Astrocyte (in vitro differentiated cells and primary cell): ENCODE measurements around the gene HOXA11. TPM values are rescaled to one million over a fixed set of nuclear protein-coding genes. Genes with fewer than 3 reads are reported as not detected.

ENCODE experiments used
- DNase-seq: peaks from one replicate; pipeline ENCODE4 v3.0.0-alpha.2; 2010; ENCODE audit warnings: low read depth
- FAIRE-seq: peaks from 2 replicates; lab custom pipeline; 2011; peaks lifted over from hg19 to GRCh38; lab: Jason Lieb, UNC
- H2AFZ ChIP-seq: 2 replicates; pipeline ENCODE4 v1.6.0; 2012; ENCODE audit warnings: low read depth, low read length, inconsistent platforms
- H3K27ac ChIP-seq: 2 replicates; pipeline ENCODE4 v1.5.1; 2011; ENCODE audit warnings: low read depth, low read length, inconsistent platforms
- H3K27me3 ChIP-seq: 2 replicates; pipeline ENCODE4 v1.6.0; 2011; ENCODE audit warnings: low read length, inconsistent platforms; ENCODE audit not compliant: insufficient read depth
- H3K36me3 ChIP-seq: 2 replicates; pipeline ENCODE4 v1.5.1; 2011; ENCODE audit warnings: low read length, inconsistent platforms; ENCODE audit not compliant: insufficient read depth
- H3K4me1 ChIP-seq: 2 replicates; pipeline ENCODE4 v1.5.1; 2011; ENCODE audit warnings: low read length, inconsistent platforms; ENCODE audit not compliant: insufficient read depth
- H3K4me2 ChIP-seq: 2 replicates; pipeline ENCODE4 v1.6.0; 2012; ENCODE audit warnings: low read length, inconsistent platforms
- H3K4me3 ChIP-seq: 2 replicates; pipeline ENCODE4 v1.5.1; 2011; ENCODE audit warnings: low read depth, mild to moderate bottlenecking, low read length, inconsistent platforms; ENCODE audit not compliant: insufficient read depth
- H3K79me2 ChIP-seq: 2 replicates; pipeline ENCODE4 v1.6.0; 2012; ENCODE audit warnings: mild to moderate bottlenecking, low read length, inconsistent platforms; ENCODE audit not compliant: insufficient read depth
- H3K9ac ChIP-seq: 2 replicates; pipeline ENCODE4 v1.6.0; 2012; ENCODE audit warnings: mild to moderate bottlenecking, low read length, inconsistent platforms
- H3K9me3 ChIP-seq: 2 replicates; pipeline ENCODE4 v1.5.1; 2012; ENCODE audit warnings: low read depth, mild to moderate bottlenecking, low read length, inconsistent platforms; ENCODE audit not compliant: insufficient read depth
- H4K20me1 ChIP-seq: 2 replicates; pipeline ENCODE4 v1.6.0; 2012; ENCODE audit warnings: low read length, inconsistent platforms; ENCODE audit not compliant: insufficient read depth
- H3K27ac Mint-ChIP-seq: one replicate; pipeline ENCODE4 v1.8.0; 2021; ENCODE audit warnings: mild to moderate bottlenecking, mixed read lengths; ENCODE audit not compliant: unreplicated experiment
- H3K27me3 Mint-ChIP-seq: one replicate; pipeline ENCODE4 v1.8.0; 2021; ENCODE audit warnings: low read depth, mixed read lengths; ENCODE audit not compliant: unreplicated experiment
- H3K36me3 Mint-ChIP-seq: one replicate; pipeline ENCODE4 v1.8.0; 2021; ENCODE audit warnings: low read depth, mixed read lengths; ENCODE audit not compliant: unreplicated experiment
- H3K4me1 Mint-ChIP-seq: one replicate; pipeline ENCODE4 v1.8.0; 2021; ENCODE audit warnings: low read depth, mixed read lengths; ENCODE audit not compliant: unreplicated experiment
- H3K4me3 Mint-ChIP-seq: one replicate; pipeline ENCODE4 v1.8.0; 2021; ENCODE audit warnings: mild to moderate bottlenecking, moderate library complexity, mixed read lengths; ENCODE audit not compliant: unreplicated experiment
- H3K9me3 Mint-ChIP-seq: one replicate; pipeline ENCODE4 v1.8.0; 2021; ENCODE audit warnings: mild to moderate bottlenecking, mixed read lengths; ENCODE audit not compliant: unreplicated experiment
- CTCF ChIP-seq: IDR thresholded peaks from 2 replicates; pipeline ENCODE4 v1.5.1; 2011; ENCODE audit warnings: low read depth, mild to moderate bottlenecking, inconsistent platforms, low read length, moderate library complexity; ENCODE audit not compliant: insufficient read depth
- EZH2 ChIP-seq: IDR thresholded peaks from 2 replicates; pipeline ENCODE4 v1.6.1; 2012; ENCODE audit warnings: mild to moderate bottlenecking, low read length, inconsistent platforms; ENCODE audit not compliant: insufficient read depth
- total RNA-seq: library from RNA; stranded (reverse); gene quantifications from 2 replicates; pipeline ENCODE4 v1.2.1, GENCODE V29; 2021

Gene HOXA11
- total RNA-seq, 1 donor from 2014 or later: not detected

- peaks cover 82% of the 10 kb centered on the region for H3K27me3 Mint-ChIP-seq
- Histone ChIP-seq H3K4me1 (peaks cover 3% of the 10 kb centered on the region), H3K36me3 (no peaks in the 10 kb centered on the region), H4K20me1 (no peaks in the 10 kb centered on the region), H3K27me3 (peaks cover 92% of the 10 kb centered on the region), H3K27ac (no peak overlapping the region), H2AFZ (no peak overlapping the region), H3K9me3 (peaks cover 8% of the 10 kb centered on the region), H3K4me3 (no peak overlapping the region), H3K79me2 (no peaks in the 10 kb centered on the region), H3K9ac (no peak overlapping the region), H3K4me2 (no peak overlapping the region)
- H3K36me3 Mint-ChIP-seq: no peaks in the 10 kb centered on the region
- no peak overlapping the region for H3K27ac Mint-ChIP-seq
- H3K4me3 Mint-ChIP-seq: peak overlapping the region; percentile 30
- FAIRE-seq (no peak), DNase-seq (no peak)
- H3K4me1 Mint-ChIP-seq: no peaks in the 10 kb centered on the region
- H3K9me3 Mint-ChIP-seq: peaks cover 32% of the 10 kb centered on the region
- TF ChIP-seq CTCF (no peak), EZH2 (no peak)
Measured at GRCh38 chr7:27159266-27160144, 25.5 kb downstream of the HOXA11 start.

GRCh38 chr7:27158436-27159265, 26.4 kb downstream of the HOXA11 start:
- peaks cover 84% of the 10 kb centered on the region for H3K27me3 Mint-ChIP-seq
- peaks cover 3% of the 10 kb centered on the region for H3K4me1 ChIP-seq
- no peaks in the 10 kb centered on the region for H3K79me2 ChIP-seq
- DNase-seq: no peak
- no peak overlapping the region for H3K4me3 Mint-ChIP-seq
- no peaks in the 10 kb centered on the region for H4K20me1 ChIP-seq
- peaks cover 12% of the 10 kb centered on the region for H3K9me3 ChIP-seq
- no peak overlapping the region for H2AFZ ChIP-seq
- no peak for FAIRE-seq
- H3K36me3 ChIP-seq: no peaks in the 10 kb centered on the region
- no peak overlapping the region for H3K9ac ChIP-seq
- TF ChIP-seq EZH2: peak; percentile 31
- TF ChIP-seq CTCF: no peak
- no peaks in the 10 kb centered on the region for H3K4me1 Mint-ChIP-seq
- no peak overlapping the region for H3K4me3 ChIP-seq
- H3K27ac Mint-ChIP-seq: peak overlapping the region; percentile 47
- H3K27me3 ChIP-seq: peaks cover 92% of the 10 kb centered on the region
- H3K36me3 Mint-ChIP-seq: no peaks in the 10 kb centered on the region
- H3K4me2 ChIP-seq: no peak overlapping the region
- peaks cover 33% of the 10 kb centered on the region for H3K9me3 Mint-ChIP-seq
- no peak overlapping the region for H3K27ac ChIP-seq
